PC-3 (cell line): ENCODE results near the gene H2AZ2. TPM values are rescaled to one million over a fixed set of nuclear protein-coding genes. Genes with fewer than 3 reads are reported as not detected.

Source experiments
- ATAC-seq: fragments of 200-7000 bp; cut with Tn5 transposase; 2 replicates; pipeline ENCODE4 v1.9.1; 2020; ENCODE audit warnings: mild to moderate bottlenecking, moderate library complexity
- Bru-seq: library from RNA; stranded (reverse); fragments of 400-500 nt; gene quantifications from one replicate; lab custom pipeline; 2021; lab: Mats Ljungman, UMichigan
- BruChase-seq, 2 experiments: library from RNA; stranded (reverse); fragments of 400-500 nt; gene quantifications; one replicate each; lab custom pipeline; 2021; lab: Mats Ljungman, UMichigan
- BruUV-seq: library from RNA; stranded (reverse); fragments of 400-500 nt; replicated peaks from 2 replicates; lab custom pipeline; 2021; lab: Mats Ljungman, UMichigan
- CTCF ChIA-PET: fragments of 300-600 bp; sonication (Branson Sonifier 250); formaldehyde crosslinking; loops from one replicate; lab custom pipeline; 2022; ENCODE audit warnings: antibody characterized with exemption; lab: Charles Lee
- POLR2A ChIA-PET: fragments of 300-600 bp; sonication (Branson Sonifier 250); formaldehyde crosslinking; loops from one replicate; lab custom pipeline; 2022; ENCODE audit warnings: antibody characterized with exemption; ENCODE audit not compliant: unreplicated experiment; lab: Charles Lee
- DNase-seq: peaks from one replicate; pipeline ENCODE4 v3.0.0-alpha.2; 2015
- H2AFZ ChIP-seq: fragments of 300-600 bp; sonication (generic); 2 replicates; pipeline ENCODE4 v1.6.0; 2016; ENCODE audit warnings: antibody characterized with exemption, low read length
- H3F3A ChIP-seq: fragments of 300-600 bp; sonication (generic); one replicate; pipeline ENCODE4 v1.6.0; 2017; ENCODE audit warnings: antibody characterized with exemption, low read length, control low read depth, mild to moderate bottlenecking; ENCODE audit not compliant: unreplicated experiment
- H3K27ac ChIP-seq: fragments of 300-600 bp; sonication (generic); 2 replicates; pipeline ENCODE4 v1.5.1; 2016; ENCODE audit warnings: mild to moderate bottlenecking, low read length
- H3K27me3 ChIP-seq: fragments of 300-600 bp; sonication (generic); 2 replicates; pipeline ENCODE4 v1.6.1; 2016; ENCODE audit warnings: low read length, mixed read lengths
- H3K36me3 ChIP-seq: fragments of 300-600 bp; sonication (generic); 2 replicates; pipeline ENCODE4 v1.6.1; 2016; ENCODE audit warnings: low read depth, mixed run types, low read length, mixed read lengths
- H3K4me1 ChIP-seq: fragments of 300-600 bp; sonication (generic); 2 replicates; pipeline ENCODE4 v1.5.1; 2016; ENCODE audit warnings: low read length; ENCODE audit not compliant: insufficient read depth
- H3K4me2 ChIP-seq: fragments of 300-600 bp; sonication (generic); 2 replicates; pipeline ENCODE4 v1.6.0; 2016; ENCODE audit warnings: low read length
- H3K4me3 ChIP-seq: fragments of 300-600 bp; sonication (generic); 2 replicates; pipeline ENCODE4 v1.5.1; 2016; ENCODE audit warnings: mild to moderate bottlenecking, low read length, mixed read lengths
- H3K79me2 ChIP-seq: fragments of 300-600 bp; sonication (generic); 2 replicates; pipeline ENCODE4 v1.6.1; 2017; ENCODE audit warnings: low read length, mixed read lengths
- H3K9ac ChIP-seq: fragments of 300-600 bp; sonication (generic); 2 replicates; pipeline ENCODE4 v1.6.0; 2016; ENCODE audit warnings: mild to moderate bottlenecking, low read length
- H3K9me2 ChIP-seq: fragments of 300-600 bp; sonication (generic); replicated peaks from 2 replicates; pipeline ENCODE4 v1.6.1; 2016; ENCODE audit warnings: mixed run types, low read length, mixed read lengths
- H3K9me3 ChIP-seq: fragments of 300-600 bp; sonication (generic); 2 replicates; pipeline ENCODE4 v1.6.1; 2016; ENCODE audit warnings: low read length, mixed read lengths
- H4K20me1 ChIP-seq: fragments of 300-600 bp; sonication (generic); 2 replicates; pipeline ENCODE4 v1.6.1; 2016; ENCODE audit warnings: low read length, mixed read lengths
- CTCF ChIP-seq: fragments of 300-600 bp; sonication (generic); conservative IDR thresholded peaks from 2 replicates; pipeline ENCODE4 v1.5.1; 2017; ENCODE audit warnings: antibody characterized with exemption, low read depth, mild to moderate bottlenecking, low read length
- EZH2 ChIP-seq: fragments of 300-600 bp; sonication (generic); IDR thresholded peaks from one replicate; pipeline ENCODE4 v1.6.1; 2017; ENCODE audit warnings: antibody characterized with exemption, mild to moderate bottlenecking, low read length; ENCODE audit not compliant: unreplicated experiment
- EZH2phosphoT487 ChIP-seq: fragments of 300-600 bp; sonication (generic); IDR thresholded peaks from 2 replicates; pipeline ENCODE4 v1.6.1; 2018; ENCODE audit warnings: mild to moderate bottlenecking, antibody characterized with exemption, low read length, borderline replicate concordance
- intact Hi-C: fragments of 100-400 bp; cut with micrococcal nuclease; formaldehyde crosslinking; loops from 2 replicates; pipeline ENCODE4 v1.9.0; 2023
- long read RNA-seq: library from polyadenylated mRNA; unstranded; transcript quantifications from one replicate; pipeline ENCODE4 v2.0.0, GENCODE V29; 2021; ENCODE audit not compliant: unreplicated experiment
- total RNA-seq: library from RNA; depleted of rRNA; stranded (reverse); fragments of >200 nt; gene quantifications from 2 replicates; pipeline ENCODE4 v1.2.3, GENCODE V29; 2014; rRNA removed

H2AZ2 gene
- 376 and 400 TPM in 2 replicates for total RNA-seq
- Bru-seq, nascent RNA, result percentile 90 among the genes with signal in this experiment
- percentile 96 among the genes with signal in this experiment for BruChase-seq, experiment 1, labeled RNA remaining after a 6-hour chase
- percentile 92 among the genes with signal in this experiment for BruChase-seq, experiment 2, labeled RNA remaining after a 2-hour chase
- long read RNA-seq, transcript H2AFV-207 (4 exons, 1,041 nt), result minor isoform, 17 of 210 reads
- long read RNA-seq, transcript H2AFV-204 (4 exons, 687 nt), result minor isoform, 7 of 210 reads
- long read RNA-seq, transcript H2AFV-202 (5 exons, 752 nt), result major isoform, 70 of 210 reads
- long read RNA-seq, transcript H2AFV-201 (5 exons, 3,804 nt), result minor isoform, 14 of 210 reads
- long read RNA-seq, partial matches to known transcripts, result 26 of 210 reads
- long read RNA-seq, other reads (novel, unspliced or antisense), result 71 of 210 reads

GRCh38 chr7:44847920-44848634 lies at the start of gene H2AZ2:
Gene H2AZ2, minus strand, starts transcription at chr7:44848087. Its CDS starts 116 bp downstream, at chr7:44847971.
- H3F3A ChIP-seq, result no peaks in the 10 kb centered on the region
- H3K79me2 ChIP-seq, result peaks cover 45% of the 10 kb centered on the region
- H2AFZ ChIP-seq, result peak within 1 kb of the TSS; percentile 80
- H4K20me1 ChIP-seq, result peaks cover 35% of the 10 kb centered on the region
- peak; percentile 7; the same call in 1 of the 2 replicates for TF ChIP-seq CTCF
- TF ChIP-seq EZH2, result no peak
- intact Hi-C loops, result loop anchor here (1.0 to 10.0 kb wide), 3 partner anchors 52 to 260 kb away; partner anchors contain the start of gene PPIA
- DNase-seq, result peak; percentile 99
- H3K4me2 ChIP-seq, result peak within 1 kb of the TSS; percentile 84
- no peaks in the 10 kb centered on the region for H3K9me2 ChIP-seq
- H3K4me1 ChIP-seq, result peaks cover 11% of the 10 kb centered on the region
- no peaks in the 10 kb centered on the region for H3K9me3 ChIP-seq
- H3K9ac ChIP-seq, result peak within 1 kb of the TSS; percentile 89
- H3K27me3 ChIP-seq, result no peaks in the 10 kb centered on the region
- peak; percentile 87 for ATAC-seq
- CTCF ChIA-PET, result interaction anchor here (0.7 to 1.5 kb wide), 2 partner anchors 9 to 206 kb away, joined by 3 read pairs; no protein-coding TSS in a partner anchor
- H3K4me3 ChIP-seq, result peak within 1 kb of the TSS; percentile 77
- H3K36me3 ChIP-seq, result no peaks in the 10 kb centered on the region
- BruUV-seq, result no TSS peak
- POLR2A ChIA-PET, result no interaction called here
- peak within 1 kb of the TSS; percentile 84 for H3K27ac ChIP-seq

- no peak overlapping the region for H3K4me2 ChIP-seq
- DNase-seq (no peak), ATAC-seq (no peak)
- no TSS peak for BruUV-seq
- TF ChIP-seq EZH2phosphoT487 (no peak), EZH2 (no peak), CTCF (no peak)
- no peaks in the 10 kb centered on the region for H3K4me1 ChIP-seq
- ChIA-PET POLR2A (no interaction called here), CTCF (no interaction called here)
- intact Hi-C loops, result no loop called here
- no peak overlapping the region for H2AFZ ChIP-seq
- no peak overlapping the region for H3K4me3 ChIP-seq
- H3K9me3 ChIP-seq, result no peaks in the 10 kb centered on the region
- no peaks in the 10 kb centered on the region for H3F3A ChIP-seq
- no peak overlapping the region for H3K9ac ChIP-seq
- no peaks in the 10 kb centered on the region for H4K20me1 ChIP-seq
- H3K27me3 ChIP-seq, result no peaks in the 10 kb centered on the region
- H3K9me2 ChIP-seq, result no peaks in the 10 kb centered on the region
- H3K36me3 ChIP-seq, result no peaks in the 10 kb centered on the region
- no peak overlapping the region for H3K27ac ChIP-seq
- no peaks in the 10 kb centered on the region for H3K79me2 ChIP-seq
Observed at GRCh38 chr7:44897309-44897708, 49.4 kb upstream of the H2AZ2 start.
